ENCODE measurements around the gene TSPEAR. TPM values are rescaled to one million over a fixed set of nuclear protein-coding genes. Genes with fewer than 3 reads are reported as not detected.

TSPEAR gene
- total RNA-seq, 4 donors from 2014 or later: 0.19 TPM; not detected in 3

- DNase-seq (ENCODE audit: low spot score): no peak
- no peak for ATAC-seq (ENCODE audit: low FRiP score)
Observed at GRCh38 chr21:44571844-44572782, 139.3 kb downstream of the TSPEAR start.

DNA sequence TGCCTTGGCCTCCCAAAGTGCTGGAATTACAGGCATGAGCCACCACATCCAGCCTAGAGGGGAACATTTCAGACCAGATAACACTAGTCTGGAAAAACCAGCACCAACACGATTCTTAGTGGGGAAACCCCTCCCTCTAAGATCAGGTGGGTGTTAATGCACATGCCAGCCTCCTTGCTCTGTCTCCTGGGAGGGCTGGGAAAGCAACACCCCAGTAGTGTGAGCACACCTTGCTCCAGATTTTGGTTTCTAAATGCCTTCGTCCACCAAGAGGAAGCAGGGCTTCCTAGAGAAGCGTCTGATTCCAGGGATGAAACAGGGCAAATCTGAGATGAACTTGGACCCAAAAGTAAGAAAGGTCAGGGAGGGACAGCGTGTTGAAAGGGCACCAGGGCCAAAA is 140.1 kb downstream of the TSPEAR start:
- no peak for TF ChIP-seq CTCF (IDR thresholded peaks at IDR 0.05)
- no peak for DNase-seq (ENCODE audit: low spot score)
- no peak for ATAC-seq (ENCODE audit: low FRiP score)

More at GRCh38 chr21:44571844-44572782, 139.3 kb downstream of the TSPEAR start:
- TF ChIP-seq CTCF (IDR thresholded peaks at IDR 0.05): no peak

- DNase-seq (ENCODE audit: low spot score): no peak
Observed at GRCh38 chr21:44569861-44570517, 141.4 kb downstream of the TSPEAR start.

GRCh38 chr21:44568667-44569556 is 142.5 kb downstream of the TSPEAR start:
- DNase-seq (ENCODE audit: low spot score) (no peak), ATAC-seq (ENCODE audit: low FRiP score) (no peak)
- no peak for TF ChIP-seq CTCF (IDR thresholded peaks at IDR 0.05)

More at GRCh38 chr21:44569861-44570517, 141.4 kb downstream of the TSPEAR start:
- ATAC-seq (ENCODE audit: low FRiP score): no peak
- TF ChIP-seq CTCF (IDR thresholded peaks at IDR 0.05): no peak

GRCh38 chr21:44568261-44568660 is 143.1 kb downstream of the TSPEAR start:
- TF ChIP-seq CTCF (IDR thresholded peaks at IDR 0.05): no peak
- DNase-seq (ENCODE audit: low spot score) (no peak), ATAC-seq (ENCODE audit: low FRiP score) (no peak)

DNA sequence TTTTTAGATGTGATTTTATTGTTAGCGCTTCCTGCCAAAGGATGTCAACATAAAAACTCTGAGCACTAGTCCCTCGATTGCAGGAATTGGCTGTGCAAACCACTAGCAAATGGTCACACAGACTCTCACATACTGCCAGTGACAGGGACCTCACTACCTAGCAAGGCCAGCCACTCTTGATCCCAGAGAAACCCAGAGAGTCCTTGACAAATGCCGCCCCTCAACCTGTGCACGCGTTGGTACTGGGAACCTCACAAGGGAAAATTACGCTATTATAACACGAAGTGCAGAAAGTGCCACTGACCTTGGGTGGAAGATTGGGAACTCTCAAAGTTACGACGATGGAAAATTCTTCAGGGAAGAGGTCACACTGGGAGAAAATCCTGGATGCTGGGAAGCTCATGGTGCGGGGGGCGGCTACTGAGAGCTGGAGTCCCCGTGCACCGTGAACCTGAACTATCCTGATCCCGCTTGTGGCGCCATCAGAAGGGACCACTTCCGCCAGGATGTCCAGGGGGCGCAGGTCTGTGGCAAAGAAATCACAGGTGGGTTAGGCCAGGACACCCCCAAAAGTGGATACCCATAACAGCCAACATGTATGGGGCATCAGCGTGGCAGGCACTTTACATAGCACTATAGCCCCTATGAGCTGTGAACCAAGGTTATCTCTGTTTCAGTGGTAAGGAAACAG is 143.7 kb downstream of the TSPEAR start:
- DNase-seq (ENCODE audit: low spot score): no peak
- ATAC-seq (ENCODE audit: low FRiP score): no peak
- TF ChIP-seq CTCF (IDR thresholded peaks at IDR 0.05): no peak
